Skeletal muscle satellite cell (primary cell): Measurements from ENCODE around the gene SMIM31. TPM values are rescaled to one million over a fixed set of nuclear protein-coding genes. Genes with fewer than 3 reads are reported as not detected.

Experiments
- H3K27me3 ChIP-seq: 2 replicates; pipeline ENCODE4 v1.7.0; 2013; ENCODE audit warnings: low read length; ENCODE audit not compliant: control insufficient read depth, insufficient read depth
- H3K36me3 ChIP-seq: 2 replicates; pipeline ENCODE4 v1.7.0; 2013; ENCODE audit warnings: mild to moderate bottlenecking, control low read depth, low read length; ENCODE audit not compliant: insufficient read depth
- H3K4me1 ChIP-seq: 2 replicates; pipeline ENCODE4 v1.7.0; 2013; ENCODE audit warnings: low read length; ENCODE audit not compliant: control insufficient read depth, insufficient read depth
- H3K4me2 ChIP-seq: 2 replicates; pipeline ENCODE4 v1.7.0; 2013; ENCODE audit warnings: mild to moderate bottlenecking, low read length
- H3K4me3 ChIP-seq: 2 replicates; pipeline ENCODE4 v1.7.0; 2013; ENCODE audit warnings: low read length
- H3K9ac ChIP-seq: 2 replicates; pipeline ENCODE4 v1.7.0; 2013; ENCODE audit warnings: mild to moderate bottlenecking, low read depth, low read length, moderate library complexity
- H3K9me3 ChIP-seq: replicated peaks from 2 replicates; pipeline ENCODE4 v1.7.0; 2013; ENCODE audit warnings: mild to moderate bottlenecking, control low read depth, low read length
- total RNA-seq: library from RNA; depleted of rRNA; stranded (reverse); fragments of >200 nt; gene quantifications from 2 replicates; pipeline ENCODE4 v1.2.3, GENCODE V29; 2012; rRNA removed

Gene SMIM31
- total RNA-seq = not detected in 2 replicates

DNA sequence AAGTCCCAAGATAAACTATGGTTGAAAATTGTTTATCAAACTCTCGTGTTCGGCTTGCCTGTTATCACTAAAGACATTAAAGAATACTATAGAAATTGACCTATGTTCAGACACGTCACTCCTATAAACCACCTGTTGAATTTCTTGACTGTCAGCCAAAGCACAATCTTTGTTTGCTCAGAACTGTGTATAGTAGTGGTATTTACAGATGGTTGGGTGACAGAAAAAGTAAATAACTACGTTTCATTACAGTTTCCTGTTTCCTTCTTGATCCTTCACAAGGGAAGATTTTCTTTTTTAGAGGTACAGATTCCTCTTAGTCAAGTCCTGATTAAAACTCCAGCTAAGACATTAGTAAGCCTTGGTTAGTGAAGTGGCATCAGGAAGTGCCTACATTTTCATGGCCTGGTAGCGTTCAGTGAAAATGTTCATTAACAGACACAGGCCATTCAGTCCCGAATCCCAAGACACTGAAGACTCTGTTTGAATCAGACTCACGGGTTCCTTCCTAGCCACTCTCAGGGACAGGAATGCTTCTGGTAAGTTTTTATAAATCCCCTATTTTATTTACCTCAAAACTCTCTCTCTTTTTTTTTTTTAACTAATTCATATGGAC, at the start of gene SMIM31:
Gene SMIM31, plus strand, starts transcription at position 259 of the 616 bp plus-strand sequence. CDS start 16,313 bp downstream, outside the sequence.
- no peak within 1 kb of the TSS for H3K4me3 ChIP-seq
- no peak within 1 kb of the TSS for H3K9ac ChIP-seq
- no peaks in the 10 kb centered on the region for H3K27me3 ChIP-seq
- no peaks in the 10 kb centered on the region for H3K4me1 ChIP-seq
- no peaks in the 10 kb centered on the region for H3K36me3 ChIP-seq
- no peaks in the 10 kb centered on the region for H3K9me3 ChIP-seq
- H3K4me2 ChIP-seq = no peak within 1 kb of the TSS

- H3K9me3 ChIP-seq = no peaks in the 10 kb centered on the region
- no peaks in the 10 kb centered on the region for H3K36me3 ChIP-seq
- H3K4me3 ChIP-seq = no peak overlapping the region
- H3K27me3 ChIP-seq = no peaks in the 10 kb centered on the region
- H3K4me1 ChIP-seq = no peaks in the 10 kb centered on the region
- no peak overlapping the region for H3K4me2 ChIP-seq
- no peak overlapping the region for H3K9ac ChIP-seq
Measured at GRCh38 chr4:164706675-164707074, 47.3 kb upstream of the SMIM31 start.

GRCh38 chr4:164716901-164717300, 37.0 kb upstream of the SMIM31 start:
- Histone ChIP-seq H3K4me1 (no peaks in the 10 kb centered on the region), H3K36me3 (no peaks in the 10 kb centered on the region), H3K4me2 (no peak overlapping the region), H3K4me3 (no peak overlapping the region), H3K27me3 (no peaks in the 10 kb centered on the region), H3K9me3 (no peaks in the 10 kb centered on the region), H3K9ac (no peak overlapping the region)

DNA sequence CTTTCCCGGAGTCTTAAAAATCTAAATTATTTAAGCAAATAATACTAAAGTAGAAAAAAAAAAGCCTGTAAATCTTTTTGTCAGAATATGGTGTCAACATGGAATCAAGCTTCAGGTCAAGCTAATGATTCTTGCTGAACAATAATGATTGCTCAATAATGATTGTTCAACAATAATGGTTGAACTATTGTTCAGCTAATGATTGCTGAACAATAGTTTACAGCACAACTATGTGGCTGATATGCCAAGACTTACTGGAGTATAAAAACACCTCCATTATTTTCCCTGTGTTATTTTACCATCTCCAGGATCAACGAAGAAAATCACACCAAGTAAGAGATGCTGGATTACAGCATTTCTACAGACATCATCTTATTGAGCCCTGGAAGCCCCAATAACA, 35.1 kb upstream of the SMIM31 start:
- Histone ChIP-seq H3K27me3 (no peaks in the 10 kb centered on the region), H3K36me3 (no peaks in the 10 kb centered on the region), H3K4me3 (no peak overlapping the region), H3K9ac (no peak overlapping the region), H3K9me3 (no peaks in the 10 kb centered on the region), H3K4me2 (no peak overlapping the region), H3K4me1 (no peaks in the 10 kb centered on the region)

DNA sequence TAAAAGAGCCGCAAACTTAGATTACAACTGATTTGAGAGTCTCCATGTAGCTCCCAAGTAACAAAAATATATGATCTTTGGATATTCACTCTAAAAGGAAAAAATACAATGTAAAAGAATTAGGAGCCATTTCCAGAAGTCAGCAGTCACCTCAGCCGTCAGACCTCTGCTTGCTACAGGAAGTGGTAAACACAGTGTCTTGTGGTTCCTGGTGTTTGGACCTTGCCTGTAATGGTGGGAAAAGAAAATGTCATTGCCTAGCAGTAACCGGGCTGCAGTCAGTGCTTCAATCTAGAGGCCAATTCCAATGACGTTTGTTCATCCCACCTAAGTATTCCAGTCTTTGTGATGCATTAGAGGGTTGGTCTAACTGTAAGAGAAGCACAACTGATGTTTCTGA, 28.9 kb upstream of the SMIM31 start:
- Histone ChIP-seq H3K4me1 (no peaks in the 10 kb centered on the region), H3K4me2 (no peak overlapping the region)

DNA sequence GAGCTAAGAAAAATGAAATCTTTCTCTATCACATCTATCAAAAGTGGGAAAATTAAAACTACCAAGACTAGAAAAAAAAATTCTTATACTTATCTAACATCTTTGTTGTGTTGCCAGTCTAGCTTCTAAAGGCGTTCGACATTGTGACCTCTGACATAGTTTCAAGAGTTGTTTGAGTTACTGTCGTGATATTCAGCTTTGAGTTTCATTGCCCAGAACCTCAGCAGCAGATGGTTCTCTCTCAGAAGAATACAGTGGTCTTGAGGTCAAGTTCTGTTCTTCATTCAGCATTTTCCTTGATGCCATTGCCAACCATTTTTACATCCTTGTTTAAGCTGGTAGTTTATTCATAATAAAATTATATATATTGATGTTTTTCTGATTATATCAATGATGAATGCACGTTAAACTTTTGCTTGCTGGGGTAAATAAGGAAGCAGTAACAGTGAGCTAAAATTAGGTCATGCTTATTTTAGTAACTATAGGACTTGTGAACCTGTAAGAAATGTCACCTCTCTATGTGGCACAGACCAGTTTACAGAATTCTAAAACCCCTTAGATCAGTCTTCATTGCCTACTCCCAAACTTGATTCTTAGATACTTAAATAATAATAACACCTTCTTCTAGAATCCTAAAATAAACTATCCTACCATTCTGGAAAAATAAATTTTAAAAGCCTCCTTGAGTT, 23.1 kb upstream of the SMIM31 start:
- Histone ChIP-seq H3K4me2 (no peak overlapping the region), H3K9ac (no peak overlapping the region), H3K27me3 (no peaks in the 10 kb centered on the region), H3K9me3 (no peaks in the 10 kb centered on the region), H3K36me3 (no peaks in the 10 kb centered on the region), H3K4me3 (no peak overlapping the region), H3K4me1 (no peaks in the 10 kb centered on the region)

More for the DNA sequence above, 28.9 kb upstream of the SMIM31 start:
- Histone ChIP-seq H3K9ac (no peak overlapping the region), H3K36me3 (no peaks in the 10 kb centered on the region), H3K27me3 (no peaks in the 10 kb centered on the region), H3K9me3 (no peaks in the 10 kb centered on the region), H3K4me3 (no peak overlapping the region)

- no peaks in the 10 kb centered on the region for H3K27me3 ChIP-seq
- no peak overlapping the region for H3K4me2 ChIP-seq
- H3K9ac ChIP-seq = no peak overlapping the region
- no peaks in the 10 kb centered on the region for H3K9me3 ChIP-seq
- no peaks in the 10 kb centered on the region for H3K4me1 ChIP-seq
- H3K4me3 ChIP-seq = no peak overlapping the region
- H3K36me3 ChIP-seq = no peaks in the 10 kb centered on the region
Measured at GRCh38 chr4:164731827-164732474, 22.0 kb upstream of the SMIM31 start.

DNA sequence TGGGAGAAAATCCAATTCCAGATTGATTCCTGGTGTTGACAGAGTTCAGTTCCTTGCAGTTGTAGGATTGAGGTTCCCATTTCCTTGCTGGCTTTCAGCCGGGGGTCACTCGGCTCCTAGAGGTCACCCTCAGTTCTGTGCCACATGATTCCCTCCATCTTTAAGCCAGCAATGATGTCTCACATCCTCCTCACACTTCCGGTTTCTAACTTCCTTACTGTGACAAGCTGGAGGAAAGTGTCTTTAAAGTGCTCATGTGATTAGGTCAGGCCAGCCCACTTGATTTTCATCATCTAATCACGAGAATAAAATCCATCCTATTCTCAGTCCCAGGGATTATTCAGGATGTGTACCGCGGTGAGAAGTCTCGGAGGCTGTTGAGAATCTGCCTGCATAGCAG, 19.4 kb upstream of the SMIM31 start:
- H3K27me3 ChIP-seq = no peaks in the 10 kb centered on the region
- no peaks in the 10 kb centered on the region for H3K9me3 ChIP-seq
- H3K4me2 ChIP-seq = peak overlapping the region; percentile 23
- H3K36me3 ChIP-seq = no peaks in the 10 kb centered on the region
- no peak overlapping the region for H3K4me3 ChIP-seq
- H3K9ac ChIP-seq = no peak overlapping the region
- no peaks in the 10 kb centered on the region for H3K4me1 ChIP-seq

DNA sequence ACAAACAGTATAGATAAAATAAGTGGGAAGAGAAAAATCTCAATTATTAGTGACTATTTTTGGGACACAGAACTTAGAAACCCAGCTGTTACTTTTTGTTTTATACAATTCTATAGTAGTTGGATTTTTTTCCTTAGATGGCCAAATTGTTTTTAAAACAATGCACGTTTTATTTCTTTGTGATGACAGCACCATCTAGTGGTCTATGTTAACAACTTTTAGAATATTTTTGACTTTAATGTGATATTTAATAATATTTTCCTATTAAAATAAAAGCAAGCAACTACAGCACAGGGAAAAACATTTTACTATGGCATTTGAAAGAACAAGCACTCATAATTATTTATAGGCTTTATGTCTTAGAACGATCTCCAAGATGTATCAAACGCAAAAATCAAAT, 5.6 kb upstream of the SMIM31 start:
- H3K9me3 ChIP-seq = no peaks in the 10 kb centered on the region
- H3K9ac ChIP-seq = no peak overlapping the region
- no peaks in the 10 kb centered on the region for H3K4me1 ChIP-seq
- H3K36me3 ChIP-seq = no peaks in the 10 kb centered on the region
- H3K4me2 ChIP-seq = no peak overlapping the region
- H3K27me3 ChIP-seq = no peaks in the 10 kb centered on the region
- no peak overlapping the region for H3K4me3 ChIP-seq

DNA sequence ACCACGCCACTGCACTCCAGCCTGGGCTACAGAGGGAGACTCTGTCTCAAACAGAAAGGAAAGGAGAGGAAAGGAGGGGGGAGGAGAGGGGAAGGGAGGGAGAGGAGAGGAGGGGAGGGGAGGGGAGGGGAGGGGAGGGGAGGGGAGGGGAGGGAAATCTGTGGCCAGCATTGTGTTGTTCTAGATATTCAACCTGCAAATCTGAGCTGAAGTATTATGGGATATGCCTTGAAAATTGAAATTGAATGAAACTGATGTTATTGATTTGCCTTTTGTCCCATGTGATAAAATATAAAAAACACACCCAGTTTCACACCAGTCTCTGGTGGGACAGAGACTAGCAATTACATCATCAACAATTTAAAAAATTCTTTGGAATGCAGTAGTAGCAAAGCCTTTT, 1.5 kb downstream of the SMIM31 start:
- no peaks in the 10 kb centered on the region for H3K27me3 ChIP-seq
- H3K9ac ChIP-seq = no peak overlapping the region
- H3K9me3 ChIP-seq = no peaks in the 10 kb centered on the region
- no peaks in the 10 kb centered on the region for H3K4me1 ChIP-seq
- no peak overlapping the region for H3K4me2 ChIP-seq
- no peak overlapping the region for H3K4me3 ChIP-seq
- no peaks in the 10 kb centered on the region for H3K36me3 ChIP-seq

- H3K4me3 ChIP-seq = no peak overlapping the region
- no peaks in the 10 kb centered on the region for H3K27me3 ChIP-seq
- no peaks in the 10 kb centered on the region for H3K4me1 ChIP-seq
- no peak overlapping the region for H3K9ac ChIP-seq
- no peaks in the 10 kb centered on the region for H3K9me3 ChIP-seq
- H3K4me2 ChIP-seq = no peak overlapping the region
- no peaks in the 10 kb centered on the region for H3K36me3 ChIP-seq
Measured at GRCh38 chr4:164756686-164757085, 2.8 kb downstream of the SMIM31 start.
